PC-3 (cell line): ENCODE data around the gene CEPT1. TPM values are rescaled to one million over a fixed set of nuclear protein-coding genes. Genes with fewer than 3 reads are reported as not detected.

Experiments used
- ATAC-seq: fragments of 200-7000 bp; cut with Tn5 transposase; 2 replicates; pipeline ENCODE4 v1.9.1; 2020; ENCODE audit warnings: mild to moderate bottlenecking, moderate library complexity
- BruUV-seq: library from RNA; stranded (reverse); fragments of 400-500 nt; replicated peaks from 2 replicates; lab custom pipeline; 2021; lab: Mats Ljungman, UMichigan
- CTCF ChIA-PET: fragments of 300-600 bp; sonication (Branson Sonifier 250); formaldehyde crosslinking; loops from one replicate; lab custom pipeline; 2022; ENCODE audit warnings: antibody characterized with exemption; lab: Charles Lee
- POLR2A ChIA-PET: fragments of 300-600 bp; sonication (Branson Sonifier 250); formaldehyde crosslinking; loops from one replicate; lab custom pipeline; 2022; ENCODE audit warnings: antibody characterized with exemption; ENCODE audit not compliant: unreplicated experiment; lab: Charles Lee
- DNase-seq: peaks from one replicate; pipeline ENCODE4 v3.0.0-alpha.2; 2015
- H2AFZ ChIP-seq: fragments of 300-600 bp; sonication (generic); 2 replicates; pipeline ENCODE4 v1.6.0; 2016; ENCODE audit warnings: antibody characterized with exemption, low read length
- H3F3A ChIP-seq: fragments of 300-600 bp; sonication (generic); one replicate; pipeline ENCODE4 v1.6.0; 2017; ENCODE audit warnings: antibody characterized with exemption, low read length, control low read depth, mild to moderate bottlenecking; ENCODE audit not compliant: unreplicated experiment
- H3K27ac ChIP-seq: fragments of 300-600 bp; sonication (generic); 2 replicates; pipeline ENCODE4 v1.5.1; 2016; ENCODE audit warnings: mild to moderate bottlenecking, low read length
- H3K27me3 ChIP-seq: fragments of 300-600 bp; sonication (generic); 2 replicates; pipeline ENCODE4 v1.6.1; 2016; ENCODE audit warnings: low read length, mixed read lengths
- H3K36me3 ChIP-seq: fragments of 300-600 bp; sonication (generic); 2 replicates; pipeline ENCODE4 v1.6.1; 2016; ENCODE audit warnings: low read depth, mixed run types, low read length, mixed read lengths
- H3K4me1 ChIP-seq: fragments of 300-600 bp; sonication (generic); 2 replicates; pipeline ENCODE4 v1.5.1; 2016; ENCODE audit warnings: low read length; ENCODE audit not compliant: insufficient read depth
- H3K4me2 ChIP-seq: fragments of 300-600 bp; sonication (generic); 2 replicates; pipeline ENCODE4 v1.6.0; 2016; ENCODE audit warnings: low read length
- H3K4me3 ChIP-seq: fragments of 300-600 bp; sonication (generic); 2 replicates; pipeline ENCODE4 v1.5.1; 2016; ENCODE audit warnings: mild to moderate bottlenecking, low read length, mixed read lengths
- H3K79me2 ChIP-seq: fragments of 300-600 bp; sonication (generic); 2 replicates; pipeline ENCODE4 v1.6.1; 2017; ENCODE audit warnings: low read length, mixed read lengths
- H3K9ac ChIP-seq: fragments of 300-600 bp; sonication (generic); 2 replicates; pipeline ENCODE4 v1.6.0; 2016; ENCODE audit warnings: mild to moderate bottlenecking, low read length
- H3K9me2 ChIP-seq: fragments of 300-600 bp; sonication (generic); replicated peaks from 2 replicates; pipeline ENCODE4 v1.6.1; 2016; ENCODE audit warnings: mixed run types, low read length, mixed read lengths
- H3K9me3 ChIP-seq: fragments of 300-600 bp; sonication (generic); 2 replicates; pipeline ENCODE4 v1.6.1; 2016; ENCODE audit warnings: low read length, mixed read lengths
- H4K20me1 ChIP-seq: fragments of 300-600 bp; sonication (generic); 2 replicates; pipeline ENCODE4 v1.6.1; 2016; ENCODE audit warnings: low read length, mixed read lengths
- EZH2 ChIP-seq: fragments of 300-600 bp; sonication (generic); IDR thresholded peaks from one replicate; pipeline ENCODE4 v1.6.1; 2017; ENCODE audit warnings: antibody characterized with exemption, mild to moderate bottlenecking, low read length; ENCODE audit not compliant: unreplicated experiment
- EZH2phosphoT487 ChIP-seq: fragments of 300-600 bp; sonication (generic); IDR thresholded peaks from 2 replicates; pipeline ENCODE4 v1.6.1; 2018; ENCODE audit warnings: mild to moderate bottlenecking, antibody characterized with exemption, low read length, borderline replicate concordance
- intact Hi-C: fragments of 100-400 bp; cut with micrococcal nuclease; formaldehyde crosslinking; loops from 2 replicates; pipeline ENCODE4 v1.9.0; 2023
- total RNA-seq: library from RNA; depleted of rRNA; stranded (reverse); fragments of >200 nt; gene quantifications from 2 replicates; pipeline ENCODE4 v1.2.3, GENCODE V29; 2014
- TF ChIP-seq, protein P1 (sequence below): fragments of 300-600 bp; sonication (generic); conservative IDR thresholded peaks from 2 replicates; pipeline ENCODE4 v1.5.1; 2017; ENCODE audit warnings: antibody characterized with exemption, low read depth, mild to moderate bottlenecking, low read length

Gene CEPT1
- total RNA-seq, 1 experiment from 2014 or later, result 20.6 TPM

DNA sequence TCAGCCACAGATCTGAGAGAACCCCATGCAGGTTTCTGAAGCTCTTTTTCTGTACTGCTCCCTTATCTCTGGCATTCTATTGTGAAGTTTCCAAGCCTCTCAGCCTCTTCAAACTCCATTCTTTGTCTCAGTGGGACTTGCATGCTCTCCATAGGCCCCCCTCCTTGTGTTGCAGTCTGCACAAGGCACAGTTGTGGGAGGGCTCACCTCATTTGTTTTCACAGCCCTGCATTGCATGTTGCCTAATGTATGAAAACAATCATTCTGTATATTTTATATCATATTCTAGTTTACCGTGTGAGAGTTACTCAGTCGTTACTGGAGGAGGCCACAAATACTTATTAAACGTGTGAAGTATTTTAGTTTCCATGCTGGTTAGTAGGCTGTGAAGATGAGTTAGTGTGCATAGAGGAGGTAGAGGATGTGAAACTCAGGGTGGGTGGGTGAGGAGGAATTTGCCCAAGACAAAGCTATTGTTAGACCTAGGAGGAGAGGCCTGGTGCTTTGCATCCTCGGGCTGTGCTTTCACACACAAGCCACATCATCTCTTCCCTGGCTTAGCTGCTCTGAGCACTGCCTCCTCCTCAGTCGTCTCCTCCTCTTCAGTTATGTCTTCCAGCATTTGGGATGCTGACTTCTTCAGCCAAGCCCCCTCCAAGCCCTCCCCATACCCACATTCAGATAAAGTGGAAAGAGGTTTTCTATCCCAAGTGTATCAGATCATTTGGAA, 79.7 kb downstream of the CEPT1 start:
- Histone ChIP-seq H4K20me1 (no peaks in the 10 kb centered on the region), H3K27ac (no peak overlapping the region), H3K36me3 (no peaks in the 10 kb centered on the region), H3K9me2 (no peaks in the 10 kb centered on the region), H3K27me3 (no peaks in the 10 kb centered on the region), H3K4me3 (no peak overlapping the region), H3K4me1 (peaks cover 21% of the 10 kb centered on the region), H3K79me2 (no peaks in the 10 kb centered on the region), H3K4me2 (no peak overlapping the region), H3K9me3 (no peaks in the 10 kb centered on the region), H3K9ac (no peak overlapping the region), H3F3A (no peaks in the 10 kb centered on the region), H2AFZ (no peak overlapping the region)
- intact Hi-C loops, result no loop called here
- DNase-seq (no peak), ATAC-seq (no peak)
- no TSS peak for BruUV-seq
- POLR2A ChIA-PET, result no interaction called here
- CTCF ChIA-PET, result no interaction called here
- TF ChIP-seq, protein P1, sequence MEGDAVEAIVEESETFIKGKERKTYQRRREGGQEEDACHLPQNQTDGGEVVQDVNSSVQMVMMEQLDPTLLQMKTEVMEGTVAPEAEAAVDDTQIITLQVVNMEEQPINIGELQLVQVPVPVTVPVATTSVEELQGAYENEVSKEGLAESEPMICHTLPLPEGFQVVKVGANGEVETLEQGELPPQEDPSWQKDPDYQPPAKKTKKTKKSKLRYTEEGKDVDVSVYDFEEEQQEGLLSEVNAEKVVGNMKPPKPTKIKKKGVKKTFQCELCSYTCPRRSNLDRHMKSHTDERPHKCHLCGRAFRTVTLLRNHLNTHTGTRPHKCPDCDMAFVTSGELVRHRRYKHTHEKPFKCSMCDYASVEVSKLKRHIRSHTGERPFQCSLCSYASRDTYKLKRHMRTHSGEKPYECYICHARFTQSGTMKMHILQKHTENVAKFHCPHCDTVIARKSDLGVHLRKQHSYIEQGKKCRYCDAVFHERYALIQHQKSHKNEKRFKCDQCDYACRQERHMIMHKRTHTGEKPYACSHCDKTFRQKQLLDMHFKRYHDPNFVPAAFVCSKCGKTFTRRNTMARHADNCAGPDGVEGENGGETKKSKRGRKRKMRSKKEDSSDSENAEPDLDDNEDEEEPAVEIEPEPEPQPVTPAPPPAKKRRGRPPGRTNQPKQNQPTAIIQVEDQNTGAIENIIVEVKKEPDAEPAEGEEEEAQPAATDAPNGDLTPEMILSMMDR, result no peak
- no peak for TF ChIP-seq EZH2phosphoT487
- TF ChIP-seq EZH2, result no peak

DNA sequence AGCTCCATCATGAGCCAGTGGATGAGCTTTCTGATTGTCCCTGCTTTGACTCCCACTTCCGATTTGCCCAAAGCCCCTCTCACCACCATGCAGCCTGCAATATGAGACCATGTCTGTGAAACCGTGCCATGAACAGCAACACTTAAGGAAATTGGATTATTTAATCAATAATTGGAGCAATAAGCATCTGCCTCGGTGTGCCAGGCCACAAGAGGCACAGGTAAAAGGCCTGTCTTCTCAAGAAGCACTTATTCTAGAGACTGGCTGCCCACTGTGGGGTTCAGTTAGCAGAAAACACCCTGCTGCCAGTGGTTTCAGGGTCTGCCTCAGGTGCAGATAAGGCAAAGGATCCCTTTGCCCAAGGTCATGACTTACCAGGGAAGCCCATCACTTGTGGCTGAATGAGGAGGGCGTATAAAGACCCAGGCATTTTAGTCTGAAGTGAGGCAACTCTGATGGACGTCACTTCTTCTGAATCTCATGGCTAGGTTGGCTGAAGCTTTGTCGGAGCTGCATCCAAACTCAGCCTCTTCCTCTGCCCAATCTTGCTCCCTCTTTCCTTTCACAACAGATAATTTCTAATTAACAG, 80.4 kb downstream of the CEPT1 start:
- Histone ChIP-seq H3K9me3 (no peaks in the 10 kb centered on the region), H2AFZ (no peak overlapping the region), H3K4me1 (peaks cover 21% of the 10 kb centered on the region), H3K9me2 (no peaks in the 10 kb centered on the region), H3K27ac (no peak overlapping the region), H3K9ac (no peak overlapping the region), H3K27me3 (no peaks in the 10 kb centered on the region), H3F3A (no peaks in the 10 kb centered on the region), H3K36me3 (no peaks in the 10 kb centered on the region), H4K20me1 (no peaks in the 10 kb centered on the region), H3K4me2 (no peak overlapping the region), H3K79me2 (no peaks in the 10 kb centered on the region), H3K4me3 (no peak overlapping the region)
- TF ChIP-seq EZH2 (no peak), EZH2phosphoT487 (no peak)
- TF ChIP-seq, protein P1, result no peak
- CTCF ChIA-PET, result no interaction called here
- ATAC-seq (no peak), DNase-seq (no peak)
- POLR2A ChIA-PET, result no interaction called here
- BruUV-seq, result no TSS peak
- intact Hi-C loops, result no loop called here

DNA sequence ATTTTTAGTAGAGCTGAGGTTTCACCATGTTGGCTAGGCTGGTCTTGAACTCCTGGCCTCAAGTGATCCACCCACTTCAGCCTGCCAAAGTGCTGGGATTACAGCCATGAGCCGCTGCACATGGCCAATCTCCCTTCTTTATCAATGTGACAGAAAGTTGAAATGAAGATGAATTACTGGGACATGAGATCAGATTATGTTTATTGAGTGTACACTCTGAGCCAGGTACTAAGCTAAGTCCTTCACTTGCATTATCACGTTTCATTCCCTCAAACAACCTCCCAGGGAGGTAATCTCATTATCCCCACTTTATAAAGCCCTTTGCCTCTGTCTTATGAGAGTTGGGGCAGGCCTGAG, 81.2 kb downstream of the CEPT1 start:
- Histone ChIP-seq H3K27me3 (no peaks in the 10 kb centered on the region), H3K36me3 (no peaks in the 10 kb centered on the region), H3K9me3 (no peaks in the 10 kb centered on the region), H3K4me2 (no peak overlapping the region), H3K4me1 (peaks cover 21% of the 10 kb centered on the region), H4K20me1 (no peaks in the 10 kb centered on the region), H3K79me2 (no peaks in the 10 kb centered on the region), H3K27ac (no peak overlapping the region), H3K9me2 (no peaks in the 10 kb centered on the region), H3K9ac (no peak overlapping the region), H2AFZ (no peak overlapping the region), H3K4me3 (no peak overlapping the region), H3F3A (no peaks in the 10 kb centered on the region)
- CTCF ChIA-PET, result no interaction called here
- POLR2A ChIA-PET, result no interaction called here
- DNase-seq (no peak), ATAC-seq (no peak)
- intact Hi-C loops, result no loop called here
- TF ChIP-seq, protein P1, result no peak
- no TSS peak for BruUV-seq
